NCI-H2196 (cell line): ENCODE data around the gene ACTN1.

Source experiments
- DNase-seq: peaks from one replicate; lab custom pipeline; 2025; ENCODE audit not compliant: unreplicated experiment; lab: John Stamatoyannopoulos, UW

The ACTN1 gene

GRCh38 chr14:68919129-68919927 lies 59.8 kb downstream of the ACTN1 start:
- DNase-seq: no peak

DNA sequence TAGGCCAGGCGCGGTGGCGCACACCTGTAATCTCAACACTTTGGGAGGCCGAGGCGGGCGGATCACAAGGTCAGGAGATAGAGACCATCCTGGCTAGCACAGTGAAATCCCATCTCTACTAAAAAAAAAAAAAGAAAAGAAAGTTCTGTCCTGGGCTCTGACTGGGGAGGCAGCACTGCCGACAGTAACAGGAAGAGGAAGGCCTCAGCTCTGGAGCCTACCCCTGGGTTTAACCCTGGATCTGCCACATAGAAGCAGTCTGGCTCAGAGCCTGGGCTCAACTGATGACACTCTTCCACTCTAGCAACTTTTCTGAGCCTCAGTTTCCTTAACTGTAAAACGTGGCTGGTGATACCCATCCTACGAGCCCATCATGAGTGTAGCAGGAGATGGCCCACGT lies 60.5 kb downstream of the ACTN1 start:
- DNase-seq: no peak

DNA sequence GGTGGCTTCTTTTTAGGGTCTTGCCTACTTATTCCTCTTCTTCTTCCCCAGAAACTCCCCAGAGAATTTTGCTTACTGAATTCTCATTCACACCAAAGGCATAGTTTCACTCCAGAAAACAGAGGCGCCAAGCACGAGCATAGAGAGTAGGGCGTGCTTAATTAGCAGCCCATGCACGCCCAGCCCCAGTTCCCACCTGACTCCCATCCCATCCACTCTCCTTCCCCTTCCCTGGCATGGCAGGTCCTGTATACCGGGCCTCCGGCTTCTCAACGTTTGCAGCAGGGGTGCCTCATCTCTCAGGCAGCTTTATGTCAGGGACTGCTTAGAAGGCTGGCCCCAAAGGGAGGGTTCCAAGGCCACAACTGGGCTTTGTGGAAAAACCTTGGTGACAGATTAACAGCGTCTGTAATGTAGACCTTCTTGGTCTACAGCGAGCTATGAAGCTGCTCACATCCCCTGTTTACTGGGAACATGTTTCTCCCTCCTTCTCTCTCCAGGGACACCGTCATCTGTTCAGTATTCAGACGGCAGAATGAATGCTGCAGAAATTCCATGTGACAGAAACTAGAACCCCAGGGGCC lies 62.7 kb downstream of the ACTN1 start:
- no peak for DNase-seq

DNA sequence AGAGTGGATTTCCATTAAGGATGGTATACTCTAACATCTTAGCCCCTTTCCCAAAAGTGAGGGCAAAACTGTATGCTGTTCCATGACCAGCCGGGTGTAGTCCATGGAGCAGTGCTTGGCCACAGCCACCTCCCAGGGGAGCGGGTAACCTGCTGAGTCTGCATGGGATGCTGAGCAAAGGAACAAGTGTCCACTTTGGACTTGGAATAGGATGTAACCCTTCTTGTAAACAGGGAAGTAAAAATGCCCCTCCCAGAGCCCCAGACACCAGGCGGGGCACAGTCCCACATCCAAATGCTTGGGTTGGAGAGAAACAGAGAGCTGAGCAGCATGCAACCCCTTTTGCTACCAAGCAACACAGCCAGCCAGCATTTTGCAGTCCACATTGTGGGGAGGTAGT lies 65.6 kb downstream of the ACTN1 start:
- no peak for DNase-seq

- DNase-seq: peak; percentile 78
Observed at GRCh38 chr14:68911594-68912227, 67.4 kb downstream of the ACTN1 start.

- DNase-seq: no peak
Observed at GRCh38 chr14:68910540-68910939, 68.6 kb downstream of the ACTN1 start.

DNA sequence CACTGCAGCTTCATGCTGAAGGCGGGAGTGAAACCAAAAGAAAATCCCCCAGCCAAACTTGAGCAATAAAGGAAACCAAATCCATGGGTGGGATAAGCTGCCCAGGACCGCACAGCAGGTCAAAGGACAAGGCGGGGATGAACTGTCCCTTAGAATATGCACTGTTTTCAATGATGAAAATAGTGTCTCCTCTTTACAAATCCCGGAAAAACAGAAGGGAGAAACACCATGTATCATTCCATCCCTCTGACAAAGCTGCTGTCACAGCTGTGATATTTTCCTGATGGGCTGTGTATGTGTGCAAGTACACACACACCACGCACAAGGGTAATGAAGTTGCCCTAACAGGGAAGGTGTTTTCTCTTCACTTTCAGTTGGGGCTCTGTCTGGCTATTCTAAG lies 70.3 kb downstream of the ACTN1 start:
- no peak for DNase-seq

GRCh38 chr14:68908201-68908600 lies 70.9 kb downstream of the ACTN1 start:
- no peak for DNase-seq

- DNase-seq: no peak
Observed at GRCh38 chr14:68906439-68906838, 72.7 kb downstream of the ACTN1 start.

- no peak for DNase-seq
Observed at GRCh38 chr14:68905107-68905895, 73.8 kb downstream of the ACTN1 start.

GRCh38 chr14:68902357-68902756 lies 76.7 kb downstream of the ACTN1 start:
- no peak for DNase-seq

GRCh38 chr14:68899033-68899603 lies 80.0 kb downstream of the ACTN1 start:
- no peak for DNase-seq

GRCh38 chr14:68898248-68899032 lies 80.7 kb downstream of the ACTN1 start:
- DNase-seq: no peak

DNA sequence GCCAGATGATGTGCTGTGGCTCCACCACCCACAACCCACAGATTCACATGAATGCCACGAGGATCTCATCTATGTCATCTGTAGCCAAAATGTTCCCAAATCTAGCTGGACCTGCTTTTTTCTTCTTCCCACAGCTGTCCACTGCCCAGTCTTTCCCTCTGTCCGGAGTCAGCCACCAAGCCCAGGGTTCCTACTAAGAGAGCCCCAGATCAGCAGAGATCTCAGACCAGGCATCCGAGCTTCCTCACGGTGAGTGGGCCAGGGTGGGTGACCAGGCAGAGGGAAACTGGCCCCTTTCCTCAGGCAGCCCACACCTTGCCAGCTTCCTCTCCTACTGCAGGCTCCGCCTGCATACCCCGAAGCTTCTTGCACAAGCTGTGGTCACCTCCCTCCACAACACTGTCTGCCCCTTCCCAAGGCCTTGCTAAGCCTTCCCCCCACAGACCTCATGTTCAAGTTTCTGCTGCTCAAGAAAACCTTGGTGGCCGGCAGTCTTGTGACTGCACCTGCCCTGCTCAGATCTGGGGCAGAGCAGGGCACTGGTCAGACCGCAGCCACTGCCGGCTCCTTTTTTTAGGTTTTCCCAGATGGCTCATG lies 81.4 kb downstream of the ACTN1 start:
- no peak for DNase-seq

DNA sequence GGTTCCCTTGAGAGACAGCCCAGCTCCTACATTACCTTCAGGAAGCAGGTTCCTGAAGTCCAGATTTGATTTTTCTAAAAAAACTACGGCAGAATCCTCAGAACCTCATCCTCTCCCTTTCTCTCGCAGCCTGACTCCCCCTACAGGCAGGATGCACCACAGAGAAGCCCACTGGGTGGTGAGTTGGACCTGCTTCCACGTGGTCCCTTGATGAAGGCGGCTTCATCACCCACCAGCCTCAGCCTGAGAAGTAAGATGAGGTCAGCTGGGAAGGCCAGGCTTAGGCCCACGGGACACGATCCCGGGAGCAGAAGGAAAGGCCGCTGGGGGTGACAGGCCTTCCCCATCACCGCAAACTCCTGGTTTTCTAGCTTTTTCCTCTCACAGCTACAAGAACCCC lies 83.0 kb downstream of the ACTN1 start:
- no peak for DNase-seq

DNA sequence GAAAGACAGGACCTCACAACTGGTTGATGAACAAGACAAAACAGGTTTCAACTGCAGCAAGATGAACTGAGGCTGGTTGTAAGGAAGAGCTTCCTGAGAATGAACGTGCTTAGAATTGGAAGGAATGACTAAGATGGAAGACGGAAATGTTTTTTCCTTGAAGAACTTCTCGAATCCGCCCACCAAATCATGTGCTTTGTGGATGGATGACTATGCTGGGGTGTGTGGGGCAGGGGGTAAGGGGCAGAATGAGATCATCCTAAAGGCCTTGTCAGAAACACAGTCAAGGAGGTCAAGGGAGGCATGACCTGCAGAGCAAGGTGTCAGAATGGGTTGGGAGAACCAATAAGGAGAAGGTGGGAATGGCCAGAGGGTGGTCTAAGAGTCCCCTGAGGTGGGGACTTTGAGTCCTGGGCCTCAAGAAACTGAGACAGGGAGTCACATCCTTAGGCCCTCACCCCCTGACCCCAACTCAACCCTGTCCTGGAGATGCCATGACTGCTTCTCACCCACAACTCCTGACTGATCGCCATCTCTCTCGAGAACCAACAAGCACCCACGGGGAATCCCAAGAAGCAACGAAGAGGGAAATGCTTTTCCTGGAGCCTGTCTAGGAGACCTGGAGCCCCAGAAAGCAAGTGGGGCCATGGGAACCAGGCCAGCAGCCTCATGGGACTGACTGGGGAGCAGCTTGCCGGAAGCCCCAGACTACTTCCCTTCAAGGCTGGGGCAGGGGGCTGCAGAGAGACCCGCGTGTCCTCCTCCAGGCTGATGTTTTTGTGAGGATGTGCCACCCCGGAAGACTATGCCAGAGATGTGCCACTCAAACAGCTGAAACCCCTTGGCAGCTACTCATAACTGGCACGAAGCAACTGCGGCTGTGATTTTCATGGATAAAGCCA lies 84.0 kb downstream of the ACTN1 start:
- DNase-seq: no peak

- DNase-seq: no peak
Observed at GRCh38 chr14:68894123-68894522, 85.0 kb downstream of the ACTN1 start.

GRCh38 chr14:68893566-68893965 lies 85.5 kb downstream of the ACTN1 start:
- DNase-seq: no peak

DNA sequence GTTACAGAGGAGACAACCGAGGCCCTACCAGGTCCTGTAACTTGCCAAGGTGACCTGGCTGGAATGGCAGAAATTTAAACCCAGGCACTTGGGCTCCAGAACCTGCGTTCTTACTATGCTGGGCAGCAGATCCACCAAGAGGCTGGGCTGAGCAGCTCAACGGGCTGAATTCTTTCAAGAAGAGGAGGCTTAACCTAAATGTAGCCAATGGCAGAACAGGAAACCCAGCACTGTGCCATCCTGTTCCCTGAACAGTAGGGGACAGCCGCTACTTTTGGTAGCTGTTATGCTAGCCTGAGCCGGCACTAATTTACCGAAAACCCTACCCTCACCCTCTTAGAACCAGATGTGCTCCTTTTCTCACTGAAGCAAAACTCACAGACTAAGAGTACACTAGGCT lies 86.1 kb downstream of the ACTN1 start:
- DNase-seq: no peak
